GM18507 (cell line): ENCODE measurements around the gene RNF39.
"Not testable (repeated sequence)": the region's sequence is repeated elsewhere in the genome, so short reads cannot be mapped to it uniquely, and the experiment has no call there.

Experiments
- DNase-seq: peaks from one replicate; pipeline ENCODE4 v3.0.0; 2011; ENCODE audit warnings: low read depth; ENCODE audit not compliant: insufficient read length; ENCODE audit errors: extremely low spot score
- FAIRE-seq: peaks from 2 replicates; lab custom pipeline; 2011; peaks lifted over from hg19 to GRCh38; lab: Jason Lieb, UNC

The RNF39 gene

GRCh38 chr6:30025186-30025585 is 50.4 kb downstream of the RNF39 start:
- no peak for DNase-seq
- no peak for FAIRE-seq

- not testable (repeated sequence) for DNase-seq, FAIRE-seq
Observed at GRCh38 chr6:30022712-30023111, 52.9 kb downstream of the RNF39 start.

- FAIRE-seq (no peak), DNase-seq (no peak)
Observed at GRCh38 chr6:30022189-30022588, 53.4 kb downstream of the RNF39 start.

GRCh38 chr6:30020626-30021025 is 54.9 kb downstream of the RNF39 start:
- FAIRE-seq: peak; percentile 9
- DNase-seq: no peak
